Measurements from ENCODE around the gene CEP112. TPM values are rescaled to one million over a fixed set of nuclear protein-coding genes. Genes with fewer than 3 reads are reported as not detected.

Gene CEP112
- total and polyA plus RNA-seq, 9 of the 15 experiments (the other 6 are each of a cell fraction or from before 2014, with no cell fraction given) = 0.84 TPM; not detected in 8

- Histone ChIP-seq H3K9me1 (ENCODE audit: control insufficient read depth, insufficient read depth, low read length) (no peaks in the 10 kb centered on the region), H3K79me2 (ENCODE audit: control insufficient read depth, insufficient read depth, low read length) (no peaks in the 10 kb centered on the region), H2AFZ (ENCODE audit: low read depth, low read length) (no peak overlapping the region), H3K27ac (ENCODE audit: extremely low read depth, low read depth, low read length) (no peak overlapping the region), H3K4me3 (no peak overlapping the region), H3K4me1 (replicated peaks in 1 of 2; ENCODE audit: control insufficient read depth in 2 of 2, insufficient read depth in 2 of 2, low read length in 2 of 2) (no peaks in the 10 kb centered on the region), H3K27me3 (ENCODE audit: control insufficient read depth in 2 of 2, insufficient read depth in 2 of 2, low read length in 2 of 2) (no peaks in the 10 kb centered on the region), H3K9me3 (replicated peaks; ENCODE audit: control insufficient read depth, insufficient read depth, low read depth, low read length) (no peaks in the 10 kb centered on the region), H3K36me3 (ENCODE audit: control insufficient read depth, insufficient read depth, low read length) (no peaks in the 10 kb centered on the region), H3K4me2 (ENCODE audit: insufficient read depth, low read length) (no peak overlapping the region), H3K9ac (ENCODE audit: insufficient read depth in 1 of 2, low read depth in 2 of 2, low read length in 2 of 2) (no peak overlapping the region), H4K20me1 (replicated peaks; ENCODE audit: control insufficient read depth, insufficient read depth, low read length) (no peaks in the 10 kb centered on the region)
- TF ChIP-seq ZBTB11 (CRISPR knock-in tag; IDR thresholded peaks at IDR 0.05) (no peak), MTF1 (CRISPR knock-in tag; IDR thresholded peaks at IDR 0.05; ENCODE audit: borderline replicate concordance) (no peak), CEBPB (tag; IDR thresholded peaks at IDR 0.05) (no peak), ZNF318 (IDR thresholded peaks at IDR 0.05; ENCODE audit: borderline replicate concordance in 1 of 2, low read depth in 1 of 2) (no peak), SMARCC2 (IDR thresholded peaks at IDR 0.05; ENCODE audit: low read depth) (no peak), NR0B1 (IDR thresholded peaks at IDR 0.05; ENCODE audit: partially characterized antibody) (no peak)
- WGBS (ENCODE audit: insufficient coverage, low coverage, missing lambda C conversion rate) = 0% methylated on average over 6 of the region's 6 CpGs
- ChIA-PET POLR2A (no interaction called here), CTCF (ENCODE audit: low intra/inter-chr PET ratio) (no interaction called here)
- no TSS peak for BruUV-seq (replicated peaks)
- in situ Hi-C loops (cut with MboI) (no loop called here), intact Hi-C loops (cut with micrococcal nuclease) (loop anchor here (1.0 kb wide), 1 partner anchor 22 kb away; no protein-coding TSS in a partner anchor)
- FAIRE-seq = no peak
- no peak for ATAC-seq
- DNase-seq (ENCODE audit: extremely low read depth in 1 of 4, low spot score in 3 of 4) = no peak
Measured at GRCh38 chr17:65917560-65917959, 274.4 kb downstream of the CEP112 start.
